Activated CD8-positive, alpha-beta memory T cell treated with anti-CD3 and anti-CD28 coated beads for 48 hours (primary cell): ENCODE results near the gene HACD2.
"Not testable (repeated sequence)": the region's sequence is repeated elsewhere in the genome, so short reads cannot be mapped to it uniquely, and the experiment has no call there.

Source experiments
- DNase-seq, 3 experiments: peaks; one replicate each; pipeline ENCODE4 v3.0.0-alpha.2; 2020; ENCODE audit warnings: low read depth in 2 of 3, low spot score in 2 of 3

HACD2 gene

DNA sequence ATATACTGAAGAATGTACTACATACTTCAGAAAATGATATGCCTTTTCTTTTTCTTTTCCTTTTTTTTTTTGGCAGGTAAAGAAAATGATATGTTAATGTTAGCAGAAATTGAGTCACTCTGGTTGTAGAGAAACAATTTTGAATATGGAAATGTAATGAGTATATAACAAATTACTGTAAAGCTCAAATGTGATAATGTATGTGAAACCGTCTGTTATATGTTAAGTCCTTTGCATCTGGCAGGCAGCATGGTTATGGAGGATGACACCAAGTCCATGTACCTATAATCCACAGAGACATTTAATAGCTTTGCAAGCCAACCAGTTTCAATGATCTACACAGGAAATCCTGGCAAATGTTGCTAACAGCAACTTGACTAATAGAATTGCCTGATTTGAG, 58.4 kb downstream of the HACD2 start:
- no peak for DNase-seq

DNA sequence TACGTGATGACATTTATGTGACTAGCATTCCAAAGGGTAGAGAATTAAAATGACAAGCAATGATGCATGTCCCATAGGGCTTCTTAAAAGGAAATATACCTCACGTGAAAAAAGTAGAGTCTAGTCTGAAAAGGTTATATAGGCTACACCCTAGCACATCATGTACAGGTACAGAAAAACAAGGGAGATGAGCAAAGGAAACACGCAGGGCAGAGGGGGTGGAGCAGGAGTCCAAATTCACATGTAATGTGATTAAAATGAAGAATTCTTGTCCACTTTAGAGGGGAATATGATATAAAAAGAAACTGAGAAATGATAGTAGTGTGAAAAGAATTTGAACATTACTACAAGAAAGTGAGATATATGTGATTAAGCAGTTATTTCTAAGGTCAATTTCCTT, 59.4 kb downstream of the HACD2 start:
- no peak for DNase-seq

DNA sequence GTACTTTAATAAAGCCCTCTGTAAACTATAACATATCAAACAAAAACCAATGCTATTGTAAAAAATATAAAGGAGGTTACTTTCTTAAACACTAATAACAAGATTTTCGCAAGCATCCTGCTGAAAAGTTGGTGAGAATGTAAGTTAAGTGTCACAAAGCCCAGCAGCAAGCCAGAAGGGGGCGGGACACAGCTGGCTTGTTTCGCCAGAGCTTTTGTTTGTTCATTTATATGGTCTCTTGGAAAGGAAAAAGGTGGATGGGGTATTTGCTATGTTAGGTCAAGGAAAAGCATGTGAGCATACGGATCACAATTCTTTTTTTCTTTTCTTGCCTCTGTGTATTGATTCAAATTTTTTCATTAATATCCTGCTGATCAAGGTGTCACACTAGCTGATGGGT, 59.9 kb downstream of the HACD2 start:
- no peak for DNase-seq

DNA sequence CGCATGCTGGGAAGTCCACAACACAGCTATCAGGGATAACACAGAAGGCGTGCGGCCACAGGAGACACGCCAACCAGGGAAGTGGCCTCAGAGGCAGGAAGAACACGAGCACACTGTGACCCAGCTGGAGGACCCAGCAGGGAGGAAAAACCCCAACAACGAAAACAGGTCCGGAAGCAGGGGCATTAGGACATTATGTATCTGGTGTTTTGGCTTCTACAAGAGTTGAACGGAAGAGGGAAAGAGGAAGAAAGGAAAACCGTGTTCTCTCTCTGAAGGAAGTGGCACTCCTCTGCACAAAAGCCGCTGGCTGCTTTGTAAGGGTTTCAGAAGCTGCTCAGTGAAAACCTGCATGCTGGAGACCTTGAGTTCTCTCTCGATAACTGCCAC, 61.8 kb downstream of the HACD2 start:
- no peak for DNase-seq

DNA sequence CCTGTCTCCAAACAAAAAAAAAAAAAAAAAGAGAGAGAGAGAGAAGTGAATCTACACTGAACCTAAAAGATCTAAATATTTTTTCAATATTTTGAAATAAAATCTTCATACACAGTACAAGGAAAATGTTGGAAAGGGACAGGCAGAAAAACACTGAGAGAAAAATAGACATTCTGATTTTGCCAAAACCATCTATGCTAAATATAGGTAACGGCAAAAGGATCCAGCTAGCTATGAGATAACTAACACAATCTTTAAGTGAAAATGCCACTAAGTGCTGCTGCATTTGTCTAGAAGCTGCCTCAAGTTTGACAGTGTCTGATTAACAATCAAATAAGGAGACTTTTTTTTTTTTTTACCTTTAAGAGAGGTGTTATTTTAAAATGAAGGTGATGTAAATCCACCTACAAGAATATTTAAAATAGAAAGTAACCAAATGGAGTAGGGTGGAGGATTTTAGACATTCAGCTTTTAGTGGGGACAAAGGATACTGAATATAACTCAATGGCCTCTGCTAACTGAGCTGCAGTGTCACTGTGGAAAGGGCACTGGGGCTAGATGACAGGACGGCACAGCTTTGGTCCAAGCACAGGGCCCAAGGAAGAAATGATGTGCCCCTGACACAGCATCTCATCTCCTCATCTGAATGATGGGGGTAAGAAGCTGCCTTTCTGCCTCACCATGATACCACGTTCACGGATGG, 62.4 kb downstream of the HACD2 start:
- no peak for DNase-seq

GRCh38 chr3:123521179-123521969, 63.5 kb downstream of the HACD2 start:
- no peak for DNase-seq

- no peak for DNase-seq
These were observed 64.2 kb downstream of the HACD2 start for GRCh38 chr3:123520656-123521055.

DNA sequence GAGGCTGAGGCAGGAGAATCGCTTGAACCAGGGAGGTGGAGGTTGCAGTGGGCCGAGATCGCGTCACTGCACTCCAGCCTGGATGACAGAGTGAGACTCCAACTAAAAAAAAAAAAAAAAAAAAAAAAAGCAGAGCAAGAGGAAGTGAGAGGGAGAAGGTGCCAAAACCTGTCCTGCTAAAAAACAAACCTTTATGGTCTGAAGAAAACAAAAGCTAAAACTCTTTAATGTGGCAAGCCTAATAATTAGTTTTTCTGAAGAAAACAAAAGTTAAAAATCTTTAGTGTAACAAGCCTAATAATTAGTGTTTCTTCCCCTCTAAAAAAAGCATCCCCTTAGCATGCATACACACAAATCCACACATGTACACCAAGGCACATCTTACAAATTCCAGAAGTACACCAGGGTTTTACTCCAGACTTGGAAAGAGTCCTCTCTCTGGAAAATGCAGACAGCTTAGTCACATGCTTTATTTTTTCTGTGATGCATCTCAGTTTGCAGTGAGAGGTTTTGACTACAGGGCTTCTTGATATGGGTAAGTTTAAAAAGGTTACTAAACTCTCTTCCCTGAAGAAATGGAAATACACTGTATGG, 65.9 kb downstream of the HACD2 start:
- no peak for DNase-seq

GRCh38 chr3:123511726-123512125, 73.1 kb downstream of the HACD2 start:
- DNase-seq = no peak

DNA sequence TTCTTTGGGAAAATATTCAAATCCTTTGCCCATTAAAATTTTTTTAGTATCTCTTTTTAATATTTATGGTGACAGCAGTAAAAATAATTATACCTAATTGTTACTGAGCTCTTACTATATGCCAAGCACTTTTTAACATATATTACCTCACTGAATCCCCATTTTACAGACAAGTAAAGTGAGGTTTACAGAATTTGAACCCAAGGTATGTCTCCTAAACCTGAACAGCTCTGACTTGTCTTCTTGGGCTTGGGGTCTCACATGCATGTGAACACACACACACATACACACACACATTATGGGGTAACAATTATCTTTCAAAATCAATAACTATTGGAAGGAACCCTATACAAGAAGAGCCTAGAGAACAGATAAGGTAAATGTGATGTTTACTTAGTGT, 73.8 kb downstream of the HACD2 start:
- DNase-seq = no peak

DNA sequence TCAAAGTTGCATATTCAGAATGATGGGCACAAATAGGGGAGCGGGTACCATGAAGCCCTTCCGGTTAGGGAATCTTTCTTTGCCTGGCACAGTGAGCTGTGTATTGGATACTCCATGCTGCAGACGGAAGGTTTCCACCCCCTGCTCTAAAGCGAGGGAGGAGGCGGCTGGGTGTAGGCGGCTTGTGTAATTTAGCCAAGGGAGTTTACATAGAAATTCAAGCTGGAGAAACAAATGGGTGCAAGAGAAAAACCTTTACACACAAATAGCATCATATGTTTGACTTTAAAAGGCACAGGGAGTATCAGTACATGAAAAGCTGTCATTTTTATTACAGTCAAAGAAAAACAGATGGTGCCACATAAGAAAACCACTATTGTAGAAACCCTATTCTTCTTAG, 76.7 kb downstream of the HACD2 start:
- DNase-seq = no peak

DNA sequence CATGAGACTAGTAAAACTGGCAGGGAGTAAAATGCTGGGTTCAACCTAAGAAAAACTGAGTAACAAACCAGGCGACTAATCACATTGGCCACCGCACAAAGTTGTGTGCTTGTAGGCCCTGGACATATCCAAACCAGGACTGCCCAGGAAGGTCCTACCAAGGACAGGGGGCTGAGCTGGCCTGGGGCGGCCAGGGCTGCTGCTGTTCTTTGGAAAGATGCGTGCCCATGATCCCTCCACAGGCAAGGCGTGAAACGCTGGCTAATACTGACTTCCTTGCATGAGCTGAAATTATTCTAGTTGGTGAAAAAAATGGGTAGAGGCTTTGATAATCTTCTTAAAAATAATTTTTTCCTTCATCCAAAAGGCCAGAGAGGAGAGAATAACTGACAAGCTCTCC, 79.0 kb downstream of the HACD2 start:
- DNase-seq = no peak

GRCh38 chr3:123503203-123503602, 81.7 kb downstream of the HACD2 start:
- no peak for DNase-seq

DNA sequence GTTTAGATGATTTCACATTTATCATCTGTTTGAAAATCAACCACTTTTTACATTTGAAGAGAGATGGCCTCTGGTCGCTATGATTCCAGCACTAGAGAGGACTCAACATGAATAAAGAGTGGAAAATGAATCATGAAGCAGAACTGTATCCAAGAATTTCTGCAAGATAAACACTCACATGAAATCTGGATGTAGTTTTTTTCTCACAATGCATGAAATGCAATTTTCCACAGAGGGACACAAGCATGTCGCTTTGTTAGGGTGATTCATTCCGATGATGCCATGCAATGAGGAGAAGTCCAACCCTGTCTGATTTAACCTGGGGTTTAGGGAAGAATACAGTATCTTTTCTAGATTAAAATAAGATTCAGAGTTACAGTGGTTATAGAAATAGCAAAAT, 85.5 kb downstream of the HACD2 start:
- no peak for DNase-seq

- DNase-seq = no peak
These were observed 86.1 kb downstream of the HACD2 start for GRCh38 chr3:123498761-123499160.

- DNase-seq = no peak
These were observed 90.9 kb downstream of the HACD2 start for GRCh38 chr3:123493912-123494311.

- no peak for DNase-seq
These were observed 92.8 kb downstream of the HACD2 start for GRCh38 chr3:123491966-123492587.

DNA sequence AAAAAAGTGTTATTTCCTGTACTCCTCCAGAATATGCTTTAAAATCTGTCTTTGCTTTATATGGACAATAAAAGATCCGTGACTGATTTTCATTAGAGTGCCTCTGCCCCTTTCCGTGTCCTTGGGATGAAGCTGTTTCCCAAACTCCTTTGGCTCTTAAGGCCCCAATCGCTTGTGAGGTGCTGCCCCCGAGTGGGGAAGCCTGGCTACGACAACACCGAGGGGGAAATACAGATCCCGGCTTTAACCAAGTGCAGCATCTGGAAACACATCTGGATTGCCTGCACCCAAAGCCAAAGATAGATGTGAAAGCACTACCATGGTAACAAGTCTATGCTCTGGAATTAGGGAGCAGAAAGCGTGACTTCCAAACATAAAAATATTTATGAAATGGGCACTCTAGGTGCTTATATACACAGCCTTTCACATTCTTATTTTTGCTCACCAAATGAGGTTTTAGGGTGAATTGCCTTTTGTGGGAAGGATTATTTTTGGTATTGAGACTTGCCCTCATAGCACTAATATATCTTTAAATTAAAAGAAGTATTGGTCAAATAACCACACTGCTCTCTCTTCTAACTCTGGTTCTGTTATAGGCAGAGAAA, 95.4 kb downstream of the HACD2 start:
- DNase-seq = peak; percentile 10 to 18 (median 17)

GRCh38 chr3:123488645-123489347, 96.1 kb downstream of the HACD2 start:
- DNase-seq = no peak

DNA sequence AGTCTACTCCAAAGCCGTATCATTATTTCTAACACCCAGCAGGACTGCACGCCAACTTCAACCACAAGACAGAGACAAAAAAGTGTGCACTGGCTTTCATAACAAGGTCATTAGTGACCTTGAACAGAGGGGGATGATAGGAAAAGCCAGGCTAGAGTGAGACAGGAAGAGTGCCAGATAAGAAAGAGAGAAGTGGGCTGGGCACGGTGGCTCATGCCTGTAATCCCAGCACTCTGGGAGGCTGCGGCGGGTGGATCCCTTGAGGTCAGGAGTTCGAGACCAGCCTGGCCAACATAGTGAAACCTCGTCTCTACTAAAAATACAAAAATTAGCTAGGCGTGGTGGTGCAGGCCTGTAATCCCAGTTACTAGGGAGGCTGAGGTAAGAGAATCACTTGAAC, 97.8 kb downstream of the HACD2 start:
- not testable (repeated sequence) for DNase-seq

DNA sequence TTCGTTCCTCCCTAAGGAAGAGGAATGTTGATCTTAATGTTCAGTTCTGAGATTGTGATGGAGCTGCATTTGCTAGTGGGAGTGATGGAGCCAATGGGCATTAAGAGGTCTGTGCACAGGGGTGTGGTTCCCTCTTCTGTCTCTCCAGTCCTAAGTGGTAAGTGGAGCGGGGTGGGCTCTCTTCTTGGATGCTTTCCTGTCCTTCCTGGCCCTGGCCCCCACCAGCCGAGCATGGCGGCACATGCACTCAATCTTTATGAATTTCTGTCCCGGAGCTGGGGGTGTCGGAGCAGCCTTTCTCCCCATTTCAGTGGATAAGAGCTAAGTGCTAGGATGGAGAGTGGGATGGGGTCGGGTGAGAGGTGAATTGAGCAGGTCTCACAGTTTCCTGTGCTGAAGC, 98.4 kb downstream of the HACD2 start:
- no peak for DNase-seq
